NOMO-1 treated with DMSO at 0.1 percent for 48 hours (cell line): ENCODE data around the gene KIAA1143.

Source experiments
- DNase-seq: peaks from one replicate; lab custom pipeline; 2025; ENCODE audit not compliant: unreplicated experiment; lab: John Stamatoyannopoulos, UW

Gene KIAA1143

DNA sequence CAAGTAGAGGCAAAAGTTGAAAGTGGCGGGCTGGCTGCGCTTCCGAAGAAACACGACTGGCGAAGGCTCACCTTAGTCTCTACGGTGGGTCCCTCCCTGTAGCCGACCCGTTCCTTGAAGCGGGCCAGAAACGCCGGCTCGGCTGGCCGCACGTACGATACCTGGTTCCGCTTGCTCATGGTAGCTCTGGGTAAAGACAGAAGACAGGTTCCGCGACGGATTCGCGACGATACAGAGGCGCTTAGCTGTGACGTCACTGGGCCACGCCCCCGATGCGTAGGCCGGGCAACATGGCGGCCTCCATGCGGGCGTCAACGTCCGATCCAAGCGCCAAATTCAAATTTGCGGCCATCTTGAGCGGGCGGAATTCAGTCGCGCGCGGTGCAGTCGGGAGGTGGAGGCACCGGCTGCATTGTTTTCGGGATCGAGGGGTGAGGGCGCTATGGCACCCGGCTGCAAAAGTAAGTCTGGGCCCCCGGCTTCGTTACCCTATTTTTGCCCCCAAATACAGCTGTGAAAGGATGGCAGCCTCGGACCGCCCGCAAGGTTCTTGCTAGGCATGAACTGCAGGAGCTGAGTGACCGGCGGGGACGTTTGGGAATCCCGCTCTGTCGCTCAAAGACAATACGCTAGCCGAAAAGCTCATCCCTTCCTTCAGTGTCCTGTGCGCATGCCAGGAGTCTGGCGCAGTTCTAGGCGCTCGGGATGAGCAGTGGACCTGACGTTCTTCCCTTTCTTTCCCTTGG is at the start of gene KIAA1143, which contains the start of gene KIF15:
KIAA1143 (minus strand) TSS at position 196 of the 746 bp plus-strand sequence; CDS start at position 179, 17 bp downstream.
KIF15 (plus strand) TSS at position 371 of the 746 bp plus-strand sequence; CDS start at position 443, 72 bp downstream.
- DNase-seq, result peak; percentile 90

DNA sequence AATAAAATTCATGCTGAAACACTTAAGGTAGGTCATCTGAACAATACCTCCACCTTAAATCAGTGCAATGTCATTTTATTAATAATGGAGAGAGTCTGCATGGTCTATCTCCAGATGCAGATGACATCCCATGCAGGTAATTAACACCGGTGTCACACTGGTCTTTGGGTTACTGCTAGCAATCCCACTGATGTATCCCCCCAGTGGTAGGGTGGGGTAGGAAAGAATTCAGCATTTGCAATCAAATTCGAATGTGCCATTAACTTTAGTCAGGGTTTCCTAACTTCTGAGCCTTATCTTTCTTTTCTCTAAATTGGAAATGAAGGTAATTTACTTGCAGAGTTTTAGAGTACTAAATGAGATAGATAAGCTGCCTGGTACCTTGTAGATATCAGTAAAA is 44.5 kb upstream of the KIAA1143 start:
- DNase-seq, result no peak

DNA sequence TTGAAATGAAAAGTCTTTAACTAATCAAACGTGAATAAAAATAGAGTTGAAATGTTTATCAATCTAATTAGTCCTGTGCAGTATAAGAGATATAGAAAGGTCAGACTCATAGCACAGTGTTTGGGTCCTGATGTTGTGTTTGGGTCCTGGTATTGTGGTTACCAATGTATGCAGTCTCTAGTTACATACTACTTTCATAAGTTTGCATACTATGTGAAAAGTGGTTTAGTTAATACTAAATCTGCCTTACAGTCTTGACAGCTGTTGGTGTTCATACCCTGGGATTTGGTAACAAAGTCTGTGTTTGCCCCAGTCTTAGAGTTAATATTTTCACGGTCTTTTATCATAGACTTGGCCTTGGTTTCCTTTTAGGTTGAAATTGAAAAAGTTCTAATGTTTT is 41.9 kb upstream of the KIAA1143 start:
- no peak for DNase-seq

DNA sequence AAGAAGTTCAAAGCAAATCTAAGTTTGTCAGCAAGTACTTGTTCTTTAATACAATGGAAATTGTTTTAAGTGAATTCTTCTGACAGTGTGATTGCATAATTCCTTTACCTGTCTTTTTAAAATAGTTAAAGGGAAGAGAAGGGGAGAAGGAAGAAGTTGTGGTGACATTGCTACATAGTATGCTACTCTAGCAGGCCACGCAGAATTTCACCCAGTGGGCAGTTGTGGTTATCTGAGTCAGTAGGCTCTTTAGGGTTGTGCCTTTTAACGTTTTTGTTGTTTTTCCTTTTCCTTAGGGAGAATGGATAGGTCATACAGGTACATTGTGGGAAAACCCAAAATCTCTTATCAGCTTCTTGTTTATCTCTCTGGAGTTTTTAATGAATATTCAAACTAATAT is 40.6 kb upstream of the KIAA1143 start:
- peak; percentile 81 for DNase-seq

DNA sequence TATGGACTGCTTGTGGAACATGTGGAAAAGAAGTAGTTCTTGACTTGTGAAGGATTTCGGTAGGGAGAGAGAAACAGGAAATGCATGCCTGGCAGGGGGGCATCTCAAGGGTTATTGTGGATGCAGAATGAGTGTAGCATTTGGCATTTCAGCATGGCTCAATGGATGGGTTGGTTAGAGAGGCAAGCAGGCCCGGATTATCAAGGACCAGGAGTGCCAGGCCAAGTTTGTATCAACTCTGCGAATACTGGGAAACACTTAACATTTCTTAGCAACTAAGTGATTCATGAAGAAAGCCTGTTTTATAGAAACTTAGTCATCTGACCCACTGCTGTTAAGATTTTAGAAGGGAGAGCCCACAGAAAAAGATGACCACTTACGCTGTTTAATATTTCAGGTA is 33.8 kb upstream of the KIAA1143 start:
- no peak for DNase-seq

DNA sequence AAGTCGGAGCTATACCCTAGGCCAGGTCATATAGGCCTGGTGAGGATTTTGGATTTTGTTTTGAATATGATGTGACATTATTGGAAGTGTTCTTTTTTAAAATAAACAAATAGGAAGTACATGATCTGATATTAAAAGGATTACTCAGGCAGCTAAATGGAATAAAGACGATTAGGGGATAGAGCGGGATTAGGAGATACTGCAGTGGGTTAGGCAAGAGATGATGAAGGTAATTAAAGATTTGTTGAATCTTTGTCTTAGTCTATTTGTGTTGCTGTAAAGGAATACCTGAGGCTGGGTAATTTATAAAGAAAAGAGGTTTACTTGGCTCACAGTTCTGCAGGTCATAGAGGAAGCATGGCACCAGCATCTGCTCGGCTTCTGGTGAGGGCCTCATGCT is 21.5 kb upstream of the KIAA1143 start:
- DNase-seq, result no peak

DNA sequence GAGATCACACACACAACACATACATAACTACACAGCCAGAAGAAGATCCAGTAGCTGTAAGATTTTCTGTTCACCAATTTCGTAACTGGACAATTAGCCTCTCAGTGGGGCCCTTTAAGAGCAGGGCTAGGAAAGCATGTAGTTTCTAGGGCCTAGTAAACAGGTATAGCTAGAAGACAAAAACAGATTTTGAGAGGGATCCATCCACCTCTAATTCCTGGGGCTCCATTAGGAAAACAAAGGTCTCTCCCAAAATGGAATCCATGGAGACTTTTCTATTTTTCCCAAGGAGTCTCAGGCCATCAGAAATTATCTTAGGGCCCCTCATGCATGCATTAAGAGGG is 10.7 kb upstream of the KIAA1143 start:
- no peak for DNase-seq

DNA sequence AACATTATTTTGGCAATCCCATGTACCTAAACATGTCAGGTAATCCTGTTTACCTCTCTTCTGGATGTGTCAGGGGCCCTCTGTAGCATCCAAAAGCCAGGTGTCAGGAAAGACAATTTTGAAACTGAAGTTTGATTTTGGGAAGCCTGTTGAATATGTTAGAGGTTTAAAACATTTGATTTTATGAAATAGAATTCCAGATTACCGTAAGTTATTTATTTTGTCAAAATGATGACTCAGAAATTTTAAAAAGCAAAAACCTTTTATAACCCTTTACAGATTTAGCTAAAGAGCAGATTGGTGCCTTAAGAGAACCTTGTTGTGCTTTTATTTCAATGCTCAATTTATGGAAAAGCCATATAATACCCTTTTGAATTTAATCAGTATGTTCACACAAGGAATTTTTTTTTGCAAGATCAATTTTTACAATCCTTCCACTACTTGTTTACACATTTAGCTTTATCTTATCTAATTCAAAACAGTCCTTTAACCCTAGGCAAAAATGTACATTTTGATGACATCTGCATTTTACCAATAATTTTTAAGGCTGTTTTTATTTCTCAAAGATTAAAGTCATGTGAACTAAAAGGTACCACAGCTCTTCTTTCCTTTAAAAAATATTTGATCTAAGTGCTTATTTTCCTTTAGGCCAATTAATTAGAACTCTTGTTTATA is 10.1 kb upstream of the KIAA1143 start:
- no peak for DNase-seq

DNA sequence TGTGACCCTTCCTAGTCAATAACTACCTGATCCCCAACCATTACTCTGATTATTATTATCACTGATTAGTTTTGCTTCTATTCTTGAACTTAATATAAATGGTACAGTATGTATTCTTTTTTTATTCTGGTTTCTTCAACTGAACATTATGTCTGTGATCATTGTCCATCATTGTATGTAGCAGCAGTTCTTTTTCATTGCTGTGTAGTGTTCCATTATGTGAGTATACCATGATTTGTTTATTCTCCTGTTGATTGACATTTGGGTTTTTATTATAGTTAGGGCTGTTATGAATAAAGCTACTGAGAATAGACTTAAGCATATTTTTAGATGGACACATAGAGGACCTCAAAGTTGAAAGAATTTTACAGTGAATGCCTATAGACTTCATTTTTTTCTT is 2.8 kb upstream of the KIAA1143 start:
- no peak for DNase-seq

DNA sequence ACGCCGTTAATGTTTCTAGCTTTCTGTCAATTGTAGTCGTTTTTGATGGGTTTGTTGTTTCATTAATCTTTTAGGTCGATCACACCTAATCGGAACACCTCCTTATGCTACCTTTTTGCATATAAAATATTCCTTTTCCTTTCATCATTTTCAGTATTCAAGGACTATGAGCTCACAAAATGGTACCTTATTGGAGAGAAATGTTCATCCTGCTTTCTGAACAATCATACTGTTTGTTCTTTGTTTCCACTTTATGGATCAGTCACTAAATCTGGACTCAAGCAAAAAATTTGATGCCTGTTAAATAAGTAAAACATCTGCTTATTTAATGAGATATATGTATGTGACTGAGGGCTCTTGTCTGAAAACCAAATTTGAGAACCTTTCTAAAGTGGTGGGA is 1.3 kb upstream of the KIAA1143 start:
- no peak for DNase-seq

DNA sequence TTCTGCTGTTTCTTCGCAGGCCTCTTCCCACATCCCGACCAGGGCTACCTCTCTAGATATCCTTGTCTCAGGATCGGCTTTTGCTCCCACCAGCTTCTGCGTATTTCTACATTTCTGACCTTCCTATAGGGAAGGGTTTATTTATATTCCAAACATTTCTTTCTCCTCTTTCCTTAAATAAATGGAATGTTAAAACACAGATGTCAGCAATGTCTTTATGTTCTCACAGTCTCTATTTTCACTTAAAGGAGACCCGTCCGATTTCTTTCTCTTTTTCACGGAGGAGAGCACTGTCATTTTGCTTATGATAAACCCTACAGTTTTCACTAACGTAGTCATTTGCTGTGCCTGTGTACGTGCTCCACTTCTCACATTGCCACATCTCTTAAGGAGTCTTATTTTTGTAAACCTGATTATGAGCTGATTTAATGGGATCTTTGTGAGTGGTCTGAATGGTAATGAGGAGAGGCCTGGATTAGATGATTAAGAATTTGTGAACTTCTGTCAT is 805 bp upstream of the KIAA1143 start:
- DNase-seq, result peak; percentile 2

DNA sequence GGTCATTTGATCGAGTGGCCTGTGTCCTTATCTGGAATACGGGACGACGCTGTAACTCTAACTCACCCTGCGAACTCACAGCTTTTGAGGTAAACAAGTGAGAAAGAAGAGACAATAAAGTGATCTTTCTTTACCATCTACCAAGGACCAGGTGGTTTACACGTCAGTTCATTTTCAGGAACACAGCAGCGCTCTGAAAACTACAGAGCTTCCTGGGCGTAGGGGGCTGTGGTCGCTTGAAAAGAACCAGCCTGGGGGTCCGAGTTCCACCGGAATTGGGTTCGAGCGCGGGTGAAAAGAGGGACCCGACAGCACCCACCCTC is 357 bp downstream of the KIAA1143 start:
- DNase-seq, result peak; percentile 6

DNA sequence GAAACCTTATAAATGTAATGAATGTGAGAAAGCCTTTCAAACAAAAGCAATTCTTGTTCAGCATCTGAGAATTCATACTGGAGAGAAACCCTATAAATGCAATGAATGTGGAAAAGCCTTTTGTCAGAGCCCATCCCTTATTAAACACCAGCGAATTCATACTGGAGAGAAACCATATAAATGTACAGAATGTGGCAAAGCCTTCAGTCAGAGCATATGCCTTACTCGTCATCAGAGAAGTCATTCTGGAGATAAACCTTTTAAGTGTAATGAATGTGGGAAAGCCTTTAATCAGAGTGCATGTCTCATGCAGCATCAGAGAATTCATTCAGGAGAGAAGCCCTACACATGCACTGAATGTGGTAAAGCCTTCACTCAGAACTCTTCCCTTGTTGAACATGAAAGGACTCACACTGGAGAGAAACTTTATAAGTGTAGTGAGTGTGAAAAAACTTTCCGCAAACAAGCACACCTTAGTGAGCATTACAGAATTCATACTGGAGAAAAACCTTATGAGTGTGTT is 26.7 kb downstream of the KIAA1143 start:
- no peak for DNase-seq

DNA sequence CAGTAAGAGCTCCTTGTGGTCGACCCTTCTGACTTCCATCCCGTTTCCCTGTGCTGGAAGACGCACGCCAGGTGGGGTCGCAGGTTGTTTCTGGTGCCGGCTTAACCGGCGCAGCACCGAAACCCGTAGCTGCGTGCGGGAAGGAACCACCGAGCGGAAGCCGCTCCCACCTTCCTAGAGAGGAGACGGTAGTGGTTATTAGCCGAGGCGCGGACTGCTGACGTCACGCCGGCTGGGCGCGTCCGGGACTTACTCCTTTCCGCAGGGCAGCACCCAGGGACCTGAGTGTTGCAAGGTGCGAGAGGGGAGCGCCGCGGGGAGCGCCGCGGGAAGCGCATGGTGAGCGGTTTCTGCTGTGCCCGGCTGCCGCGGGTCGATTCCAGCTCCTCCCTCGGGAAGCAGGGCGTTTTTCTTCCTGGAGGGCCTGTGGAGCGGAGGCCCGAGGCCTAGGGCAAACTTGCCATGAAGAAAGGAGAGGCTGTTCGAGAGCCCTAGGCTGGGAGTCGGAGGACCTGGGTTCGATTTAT is 32.0 kb downstream of the KIAA1143 start, which contains the start of gene ZNF501:
ZNF501 (plus strand) TSS at position 252 of the 527 bp plus-strand sequence. CDS start 4,787 bp downstream, outside the sequence.
- DNase-seq, result peak; percentile 43

DNA sequence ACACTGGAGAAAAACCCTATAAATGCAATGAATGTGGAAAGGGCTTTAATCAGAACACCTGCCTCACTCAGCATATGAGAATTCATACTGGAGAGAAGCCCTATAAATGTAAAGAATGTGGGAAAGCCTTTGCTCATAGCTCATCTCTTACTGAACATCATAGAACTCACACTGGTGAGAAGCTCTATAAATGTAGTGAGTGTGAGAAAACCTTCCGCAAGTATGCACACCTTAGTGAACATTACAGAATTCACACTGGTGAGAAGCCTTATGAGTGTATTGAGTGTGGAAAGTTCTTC is 39.4 kb downstream of the KIAA1143 start:
- DNase-seq, result no peak

DNA sequence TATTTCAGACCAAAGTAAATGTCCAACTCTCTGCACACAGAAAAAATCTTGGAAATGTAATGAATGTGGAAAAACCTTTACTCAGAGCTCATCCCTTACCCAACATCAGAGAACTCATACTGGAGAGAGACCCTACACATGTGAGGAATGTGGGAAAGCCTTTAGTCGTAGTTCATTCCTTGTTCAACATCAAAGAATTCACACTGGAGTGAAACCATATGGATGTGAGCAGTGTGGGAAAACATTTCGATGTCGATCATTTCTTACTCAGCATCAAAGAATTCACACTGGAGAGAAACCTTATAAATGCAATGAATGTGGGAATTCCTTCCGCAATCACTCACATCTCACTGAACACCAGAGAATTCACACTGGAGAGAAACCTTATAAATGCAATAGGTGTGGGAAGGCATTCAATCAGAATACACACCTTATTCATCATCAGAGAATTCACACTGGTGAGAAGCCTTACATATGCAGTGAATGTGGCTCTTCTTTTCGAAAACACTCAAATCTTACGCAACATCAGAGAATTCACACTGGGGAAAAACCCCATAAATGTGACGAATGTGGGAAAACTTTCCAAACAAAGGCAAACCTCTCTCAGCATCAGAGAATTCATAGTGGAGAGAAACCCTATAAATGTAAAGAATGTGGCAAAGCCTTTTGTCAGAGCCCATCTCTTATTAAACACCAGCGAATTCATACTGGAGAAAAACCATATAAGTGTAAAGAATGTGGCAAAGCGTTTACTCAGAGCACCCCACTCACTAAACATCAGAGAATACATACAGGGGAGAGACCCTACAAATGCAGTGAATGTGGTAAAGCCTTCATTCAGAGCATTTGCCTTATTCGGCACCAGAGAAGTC is 40.0 kb downstream of the KIAA1143 start:
- DNase-seq, result no peak

DNA sequence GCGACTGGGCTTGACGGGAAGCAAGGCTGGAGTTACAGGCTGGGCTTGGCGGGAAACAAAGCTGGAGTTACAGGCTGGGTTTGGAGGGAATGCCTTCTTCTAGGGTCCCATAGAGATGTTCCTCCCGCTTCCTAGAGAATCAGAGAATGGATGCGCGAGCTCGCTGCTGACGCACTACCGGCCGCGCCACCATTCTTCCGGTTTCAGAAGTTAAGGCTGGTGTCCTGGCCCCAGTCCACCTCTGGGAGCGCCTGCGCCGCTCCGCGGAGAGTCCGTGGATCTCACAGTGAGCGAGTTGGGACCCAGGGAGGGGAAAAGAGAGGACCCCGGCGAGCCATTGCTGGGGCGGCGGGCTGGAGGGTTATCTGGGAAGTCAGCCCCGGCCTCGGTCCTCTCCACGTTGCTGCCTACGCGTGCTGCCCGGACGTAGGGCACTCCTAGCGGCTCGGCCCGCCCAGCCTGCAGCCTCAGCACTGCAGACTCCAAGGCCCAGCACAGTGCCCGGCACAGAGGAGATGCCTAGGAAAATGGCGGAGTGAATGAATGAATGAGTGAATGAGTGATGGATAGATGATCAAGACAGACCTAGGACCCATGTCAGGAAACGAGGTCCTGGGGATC is 48.9 kb downstream of the KIAA1143 start, which contains the start of gene ZNF502:
ZNF502 (plus strand) TSS at position 206 of the 621 bp plus-strand sequence. CDS start 7,602 bp downstream, outside the sequence.
- no peak for DNase-seq
